Parathyroid adenoma (tissue), 2 donors: ENCODE measurements around the gene CEND1.

Source experiments
- H2AFZ ChIP-seq: fragments of 300-600 bp; sonication (generic); one replicate; pipeline ENCODE4 v1.7.0; 2017; ENCODE audit warnings: antibody characterized with exemption, mild to moderate bottlenecking
- H3K27ac ChIP-seq: fragments of 300-600 bp; sonication (generic); one replicate; pipeline ENCODE4 v1.7.0; 2017
- H3K27me3 ChIP-seq: fragments of 300-600 bp; sonication (generic); one replicate; pipeline ENCODE4 v1.7.0; 2017; ENCODE audit warnings: low read length; ENCODE audit not compliant: control insufficient read depth, insufficient read depth
- H3K36me3 ChIP-seq: fragments of 300-600 bp; sonication (generic); one replicate; pipeline ENCODE4 v1.7.0; 2017; ENCODE audit warnings: low read length; ENCODE audit not compliant: control insufficient read depth, insufficient read depth
- H3K4me1 ChIP-seq: fragments of 300-600 bp; sonication (generic); one replicate; pipeline ENCODE4 v1.7.0; 2017; ENCODE audit warnings: control low read depth
- H3K4me2 ChIP-seq: fragments of 300-600 bp; sonication (generic); one replicate; pipeline ENCODE4 v1.7.0; 2017; ENCODE audit warnings: low read length
- H3K4me3 ChIP-seq: fragments of 300-600 bp; sonication (generic); one replicate; pipeline ENCODE4 v1.7.0; 2017; ENCODE audit warnings: low read depth, low read length
- H3K79me2 ChIP-seq: fragments of 300-600 bp; sonication (generic); one replicate; pipeline ENCODE4 v1.7.0; 2017; ENCODE audit warnings: control low read depth
- H3K9ac ChIP-seq: fragments of 300-600 bp; sonication (generic); one replicate; pipeline ENCODE4 v1.7.0; 2017; ENCODE audit warnings: mild to moderate bottlenecking
- H3K9me3 ChIP-seq: fragments of 300-600 bp; sonication (generic); one replicate; pipeline ENCODE4 v1.7.0; 2017; ENCODE audit warnings: low read length; ENCODE audit not compliant: control insufficient read depth
- TF ChIP-seq, protein P1 (sequence below): fragments of 300-600 bp; sonication (generic); IDR thresholded peaks from one replicate; pipeline ENCODE4 v1.7.0; 2017; ENCODE audit warnings: antibody characterized with exemption, mild to moderate bottlenecking
- donor health status: primary hyperparathyroidism.

The CEND1 gene

DNA sequence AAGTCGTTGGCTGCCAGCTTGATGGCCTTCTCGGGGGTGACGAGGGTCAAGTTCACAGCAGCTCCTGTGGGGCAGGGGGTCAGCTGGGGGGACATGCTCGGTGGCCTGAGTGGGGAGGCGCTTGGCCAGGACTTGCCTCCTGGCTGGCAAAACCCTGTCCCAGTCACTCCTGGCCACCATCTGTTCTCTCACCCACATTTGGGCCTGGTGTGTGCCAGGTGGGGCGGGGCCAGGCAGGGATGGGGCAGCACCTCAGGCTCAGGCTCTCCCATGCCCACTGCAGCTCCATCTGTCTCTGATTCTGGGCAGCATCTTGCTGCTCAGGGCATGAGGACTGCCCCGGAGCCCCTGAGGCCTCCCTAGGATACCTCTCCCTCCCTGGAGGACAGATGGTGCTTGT lies 3.7 kb upstream of the CEND1 start:
- TF ChIP-seq, protein P1, sequence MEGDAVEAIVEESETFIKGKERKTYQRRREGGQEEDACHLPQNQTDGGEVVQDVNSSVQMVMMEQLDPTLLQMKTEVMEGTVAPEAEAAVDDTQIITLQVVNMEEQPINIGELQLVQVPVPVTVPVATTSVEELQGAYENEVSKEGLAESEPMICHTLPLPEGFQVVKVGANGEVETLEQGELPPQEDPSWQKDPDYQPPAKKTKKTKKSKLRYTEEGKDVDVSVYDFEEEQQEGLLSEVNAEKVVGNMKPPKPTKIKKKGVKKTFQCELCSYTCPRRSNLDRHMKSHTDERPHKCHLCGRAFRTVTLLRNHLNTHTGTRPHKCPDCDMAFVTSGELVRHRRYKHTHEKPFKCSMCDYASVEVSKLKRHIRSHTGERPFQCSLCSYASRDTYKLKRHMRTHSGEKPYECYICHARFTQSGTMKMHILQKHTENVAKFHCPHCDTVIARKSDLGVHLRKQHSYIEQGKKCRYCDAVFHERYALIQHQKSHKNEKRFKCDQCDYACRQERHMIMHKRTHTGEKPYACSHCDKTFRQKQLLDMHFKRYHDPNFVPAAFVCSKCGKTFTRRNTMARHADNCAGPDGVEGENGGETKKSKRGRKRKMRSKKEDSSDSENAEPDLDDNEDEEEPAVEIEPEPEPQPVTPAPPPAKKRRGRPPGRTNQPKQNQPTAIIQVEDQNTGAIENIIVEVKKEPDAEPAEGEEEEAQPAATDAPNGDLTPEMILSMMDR = no peak
- no peaks in the 10 kb centered on the region for H3K27me3 ChIP-seq
- no peak overlapping the region for H3K9ac ChIP-seq
- no peaks in the 10 kb centered on the region for H3K79me2 ChIP-seq
- H2AFZ ChIP-seq = no peak overlapping the region
- H3K27ac ChIP-seq = no peak overlapping the region
- H3K4me1 ChIP-seq = peaks cover 4% of the 10 kb centered on the region
- H3K36me3 ChIP-seq = no peaks in the 10 kb centered on the region
- no peak overlapping the region for H3K4me2 ChIP-seq
- no peak overlapping the region for H3K4me3 ChIP-seq
- no peaks in the 10 kb centered on the region for H3K9me3 ChIP-seq

GRCh38 chr11:792873-793272 lies 3.0 kb upstream of the CEND1 start:
- Histone ChIP-seq H3K4me3 (no peak overlapping the region), H3K4me2 (no peak overlapping the region), H3K36me3 (no peaks in the 10 kb centered on the region), H2AFZ (no peak overlapping the region), H3K9me3 (no peaks in the 10 kb centered on the region), H3K27me3 (no peaks in the 10 kb centered on the region), H3K79me2 (no peaks in the 10 kb centered on the region), H3K27ac (no peak overlapping the region), H3K4me1 (peaks cover 4% of the 10 kb centered on the region), H3K9ac (no peak overlapping the region)
- TF ChIP-seq, protein P1 = no peak

DNA sequence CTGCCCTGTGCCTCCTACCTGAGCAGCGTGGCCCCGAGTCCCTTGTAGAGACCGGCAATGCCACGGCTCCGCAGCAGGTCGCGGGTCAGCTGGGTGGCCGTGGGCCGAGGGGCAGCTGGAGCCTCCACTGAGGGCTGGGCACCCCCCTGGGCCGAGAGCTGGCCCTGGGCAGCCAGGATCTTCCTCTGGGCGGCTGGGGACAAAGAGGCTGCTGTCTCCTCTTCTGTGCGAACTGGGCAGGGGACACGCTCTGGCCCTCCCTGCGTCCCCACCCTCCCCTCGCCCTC lies 2.6 kb upstream of the CEND1 start:
- no peaks in the 10 kb centered on the region for H3K27me3 ChIP-seq
- no peak overlapping the region for H2AFZ ChIP-seq
- H3K36me3 ChIP-seq = no peaks in the 10 kb centered on the region
- no peak overlapping the region for H3K27ac ChIP-seq
- H3K4me3 ChIP-seq = no peak overlapping the region
- H3K9me3 ChIP-seq = no peaks in the 10 kb centered on the region
- peaks cover 4% of the 10 kb centered on the region for H3K4me1 ChIP-seq
- no peak overlapping the region for H3K4me2 ChIP-seq
- H3K79me2 ChIP-seq = no peaks in the 10 kb centered on the region
- TF ChIP-seq, protein P1 = no peak
- no peak overlapping the region for H3K9ac ChIP-seq

DNA sequence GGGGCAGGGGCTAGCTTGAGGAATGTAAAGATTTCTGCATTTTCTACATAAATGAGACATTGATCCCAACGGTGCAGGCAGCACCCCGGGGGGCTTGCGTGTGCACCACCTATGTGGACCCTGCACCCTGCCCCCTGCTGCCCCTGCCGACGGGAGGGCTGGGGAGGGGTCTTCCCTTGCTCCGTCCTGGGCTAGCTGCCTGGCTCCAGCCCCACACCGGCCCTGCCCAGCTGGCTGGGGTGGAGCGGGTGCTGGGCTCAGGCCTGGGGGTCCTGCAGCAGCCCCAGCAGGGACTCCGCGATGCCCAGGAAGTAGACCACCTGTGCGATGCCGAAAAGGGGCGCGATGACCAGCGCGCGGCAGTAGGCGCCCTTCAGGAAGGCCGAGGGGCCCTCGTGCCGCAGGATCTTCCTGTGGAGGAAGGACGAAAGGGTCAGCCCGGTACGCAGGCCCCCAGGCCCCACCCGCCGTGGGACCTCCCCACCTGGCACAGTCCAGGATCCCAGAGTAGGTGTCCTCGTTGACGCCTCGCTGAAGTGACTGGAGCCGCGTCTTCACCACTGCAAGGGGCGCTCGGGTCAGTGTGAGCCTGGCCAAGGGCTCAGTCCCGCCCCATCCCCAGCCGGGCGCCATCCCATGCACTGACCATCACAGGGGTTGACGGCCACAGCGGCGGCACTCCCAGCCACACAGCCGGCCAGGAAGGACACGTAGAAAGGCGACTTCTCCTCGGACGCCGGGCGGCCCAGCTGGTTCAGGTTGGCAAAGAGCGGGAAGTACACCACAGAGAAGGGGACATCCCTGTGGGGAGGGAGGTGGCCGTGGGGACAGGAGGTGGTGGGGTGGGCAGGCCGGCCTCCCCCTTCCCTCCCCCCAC lies 2.0 kb upstream of the CEND1 start:
- Histone ChIP-seq H3K4me1 (peaks cover 3% of the 10 kb centered on the region), H3K79me2 (no peaks in the 10 kb centered on the region), H2AFZ (no peak overlapping the region), H3K4me3 (no peak overlapping the region), H3K4me2 (no peak overlapping the region), H3K9me3 (no peaks in the 10 kb centered on the region), H3K27me3 (no peaks in the 10 kb centered on the region), H3K9ac (no peak overlapping the region), H3K27ac (no peak overlapping the region), H3K36me3 (no peaks in the 10 kb centered on the region)
- TF ChIP-seq, protein P1 = no peak
